ENCODE data around the gene GFRAL.
"Not testable (repeated sequence)": the region's sequence is repeated elsewhere in the genome, so short reads cannot be mapped to it uniquely, and the experiment has no call there.

GFRAL gene, protein sequence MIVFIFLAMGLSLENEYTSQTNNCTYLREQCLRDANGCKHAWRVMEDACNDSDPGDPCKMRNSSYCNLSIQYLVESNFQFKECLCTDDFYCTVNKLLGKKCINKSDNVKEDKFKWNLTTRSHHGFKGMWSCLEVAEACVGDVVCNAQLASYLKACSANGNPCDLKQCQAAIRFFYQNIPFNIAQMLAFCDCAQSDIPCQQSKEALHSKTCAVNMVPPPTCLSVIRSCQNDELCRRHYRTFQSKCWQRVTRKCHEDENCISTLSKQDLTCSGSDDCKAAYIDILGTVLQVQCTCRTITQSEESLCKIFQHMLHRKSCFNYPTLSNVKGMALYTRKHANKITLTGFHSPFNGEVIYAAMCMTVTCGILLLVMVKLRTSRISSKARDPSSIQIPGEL

DNA sequence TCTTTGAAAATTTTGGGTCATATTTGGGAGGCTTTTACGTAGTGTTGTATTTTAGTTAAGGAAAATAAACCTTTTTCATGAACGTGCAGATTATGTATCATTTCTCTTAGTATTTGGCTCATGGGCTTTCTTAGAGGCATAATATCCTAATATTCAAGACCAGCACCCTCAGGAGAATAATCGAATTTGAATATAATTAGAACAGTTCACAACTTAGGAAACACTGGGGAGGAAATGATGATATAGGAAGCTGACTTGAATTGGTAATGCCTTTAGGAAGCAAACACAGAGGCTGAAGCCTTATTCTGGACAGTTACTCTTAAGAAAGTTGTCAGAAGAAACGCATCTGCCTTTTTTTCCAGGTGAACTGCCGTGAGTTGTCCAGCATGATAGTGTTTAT is at the start of gene GFRAL:
Gene GFRAL (plus strand): TSS at position 301 of the 400 bp plus-strand sequence. CDS start 86 bp downstream, at position 387.
- DNase-seq: no peak

DNA sequence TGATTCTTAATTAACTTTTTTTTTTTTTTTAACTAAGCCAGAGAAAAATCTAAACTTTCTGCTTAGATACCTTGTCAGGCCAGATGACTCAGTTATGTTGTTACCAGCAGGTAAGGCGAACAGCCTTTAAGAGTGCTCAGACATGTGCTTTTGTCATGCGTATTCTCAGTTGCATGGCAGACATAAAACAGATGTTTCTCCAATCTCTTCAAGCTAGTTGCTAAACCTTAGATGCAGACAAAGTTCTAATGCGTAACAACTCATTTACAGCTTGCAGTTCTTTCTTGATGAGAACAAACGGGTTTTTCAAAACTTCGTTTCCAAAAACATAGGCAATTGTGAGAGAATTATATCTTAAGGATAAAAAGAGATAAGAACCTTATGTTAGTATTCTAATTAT is 49.6 kb upstream of the GFRAL start:
- DNase-seq: no peak

DNA sequence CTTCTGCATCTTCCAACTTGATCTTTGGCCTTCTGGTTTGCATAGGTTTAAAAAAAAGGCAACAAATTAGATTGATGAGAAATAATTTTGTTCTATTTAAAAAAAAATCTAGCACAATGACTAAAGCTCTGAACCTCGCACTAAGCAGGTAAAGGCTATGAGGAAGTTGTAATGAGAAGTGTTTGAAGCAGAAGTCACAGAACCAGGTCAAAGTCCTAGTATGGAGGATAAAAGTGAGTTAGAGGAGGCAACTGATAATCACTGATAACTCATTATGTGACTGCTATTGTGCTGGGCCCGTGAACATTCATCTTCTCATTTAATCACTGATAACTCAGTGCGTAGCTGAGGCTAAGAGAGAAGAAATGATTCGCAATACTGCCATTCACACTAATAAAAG is 46.1 kb upstream of the GFRAL start:
- no peak for DNase-seq

DNA sequence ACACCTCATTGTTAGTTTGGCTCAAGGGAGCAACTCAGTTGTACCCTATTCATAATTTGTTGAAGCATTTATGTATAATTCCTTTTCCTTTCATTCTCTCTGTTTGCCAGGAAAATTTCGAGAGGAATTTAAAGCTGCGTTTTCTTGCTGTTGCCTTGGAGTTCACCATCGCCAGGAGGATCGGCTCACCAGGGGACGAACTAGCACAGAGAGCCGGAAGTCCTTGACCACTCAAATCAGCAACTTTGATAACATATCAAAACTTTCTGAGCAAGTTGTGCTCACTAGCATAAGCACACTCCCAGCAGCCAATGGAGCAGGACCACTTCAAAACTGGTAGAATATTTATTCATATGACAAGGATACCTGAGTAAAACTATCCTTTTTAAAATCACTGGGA is 45.2 kb upstream of the GFRAL start:
- DNase-seq: no peak

DNA sequence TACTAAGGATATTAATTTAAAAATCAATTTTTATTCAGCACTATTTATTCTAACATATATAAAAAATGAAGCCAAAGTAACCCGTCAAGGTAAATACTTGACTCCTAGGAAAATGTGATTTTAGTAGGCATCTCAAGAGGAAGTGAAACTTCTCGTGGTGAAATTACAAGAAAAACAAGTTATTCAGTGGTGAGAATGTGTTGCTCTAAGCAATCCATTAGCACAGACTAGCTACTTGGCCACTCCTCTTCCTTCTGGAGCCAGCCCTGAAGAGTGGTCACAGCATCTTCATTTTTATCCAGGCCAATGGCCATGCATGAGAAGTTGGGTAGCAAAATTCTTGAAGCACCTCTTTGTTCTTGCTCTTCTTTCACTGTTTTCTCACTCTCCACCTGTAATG is 40.4 kb upstream of the GFRAL start:
- no peak for DNase-seq

DNA sequence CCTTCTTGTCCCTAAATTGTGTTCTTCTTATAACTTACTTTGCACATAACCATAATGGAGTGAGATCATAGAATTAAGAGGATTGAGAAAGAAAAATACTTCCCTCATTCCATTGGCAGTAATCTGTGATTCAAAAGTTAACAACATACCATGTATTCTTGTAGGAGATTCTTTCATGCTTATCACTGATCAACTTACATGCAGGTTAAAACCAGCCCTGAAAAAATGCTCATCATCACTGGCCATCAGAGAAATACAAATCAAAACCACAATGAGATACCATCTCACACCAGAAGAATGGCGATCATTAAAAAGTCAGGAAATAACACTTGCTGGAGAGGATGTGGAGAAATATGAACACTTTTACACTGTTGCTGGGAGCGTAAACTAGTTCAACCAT is 36.5 kb upstream of the GFRAL start:
- no peak for DNase-seq

DNA sequence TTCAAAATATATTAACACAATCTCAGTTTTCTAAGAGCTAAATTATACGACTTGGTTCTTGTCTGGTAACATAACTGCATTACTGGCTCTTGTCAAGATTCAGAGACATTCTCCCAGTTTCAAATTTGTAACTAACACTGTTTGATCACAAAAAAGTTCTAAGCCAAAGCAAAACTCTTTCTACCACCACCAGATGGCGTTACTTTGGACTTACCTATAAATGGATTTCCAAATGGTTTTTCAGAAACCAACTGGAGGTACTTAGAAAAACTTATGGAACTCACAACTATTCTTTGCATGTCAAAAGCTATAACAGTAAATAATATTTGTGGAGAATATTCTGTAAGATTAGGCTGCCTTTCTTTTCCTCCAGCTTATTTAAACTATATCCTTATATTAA is 34.2 kb upstream of the GFRAL start:
- DNase-seq: no peak

DNA sequence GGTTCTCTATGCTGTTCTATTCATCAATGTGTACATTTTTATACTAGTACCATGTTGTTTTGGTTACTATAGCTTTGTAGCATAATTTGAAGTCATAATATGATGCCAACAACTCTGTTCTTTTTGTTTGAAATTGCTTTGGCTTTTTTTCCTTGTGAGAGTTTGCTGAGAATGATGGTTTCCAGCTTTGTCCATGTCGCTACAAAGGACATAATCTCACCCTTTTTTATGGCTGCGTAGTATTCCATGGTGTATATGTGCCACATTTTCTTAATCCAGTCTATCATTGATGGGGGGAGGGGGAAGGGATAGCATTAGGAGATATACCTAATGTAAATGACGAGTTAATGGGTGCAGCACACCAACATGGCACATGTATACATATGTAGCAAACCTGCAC is 30.1 kb upstream of the GFRAL start:
- not testable (repeated sequence) for DNase-seq

DNA sequence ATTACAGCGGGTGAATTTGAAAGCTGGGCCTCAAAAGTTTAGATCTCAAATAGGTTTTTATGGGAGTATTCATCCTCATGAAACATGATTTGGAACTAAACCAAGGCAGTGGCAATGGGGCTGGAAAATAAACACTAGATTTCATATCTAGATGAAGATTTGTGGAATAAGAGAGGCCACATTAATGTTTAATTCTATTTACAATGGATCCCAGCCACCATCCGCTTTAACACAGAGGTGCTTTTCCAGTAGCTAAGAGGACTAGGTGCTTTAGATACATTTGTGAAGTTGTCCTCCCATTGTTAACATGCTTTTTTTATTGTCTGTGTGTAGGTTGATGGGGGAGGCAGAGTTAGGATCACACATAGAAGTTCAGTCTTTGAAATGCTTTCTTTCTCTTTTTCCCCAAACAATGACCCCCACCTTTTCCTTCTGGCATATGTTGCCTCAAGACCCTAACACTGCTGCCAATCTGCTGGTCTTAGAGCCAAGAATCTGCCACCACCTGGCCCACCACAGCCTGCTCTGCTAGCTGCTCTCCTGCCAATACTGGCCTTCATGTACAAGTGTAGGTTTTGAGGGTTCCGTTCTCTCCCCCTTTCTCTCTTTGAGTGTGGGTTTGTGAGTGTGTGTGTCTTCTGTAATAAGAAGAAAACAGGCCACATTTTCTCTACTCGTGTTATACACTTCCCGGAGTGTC is 27.8 kb upstream of the GFRAL start:
- no peak for DNase-seq

DNA sequence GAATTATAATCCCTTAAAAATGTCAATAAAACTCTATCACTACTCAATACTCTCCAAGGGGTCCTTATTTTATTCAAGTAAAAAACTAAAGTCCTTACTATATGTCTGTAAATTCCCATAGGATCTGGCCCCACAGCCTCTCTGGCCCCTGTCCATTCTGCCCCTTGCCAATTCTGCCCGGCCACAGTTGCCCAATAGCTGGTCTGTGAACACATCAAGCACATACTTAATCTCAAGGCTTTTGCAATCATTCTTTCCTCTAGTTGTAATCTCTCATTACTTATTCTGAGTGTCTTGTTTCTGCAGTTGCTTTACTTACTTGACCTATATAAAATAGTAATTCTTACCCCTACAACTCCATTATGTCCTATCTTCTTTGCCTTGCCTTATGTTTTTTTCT is 22.5 kb upstream of the GFRAL start:
- DNase-seq: no peak

DNA sequence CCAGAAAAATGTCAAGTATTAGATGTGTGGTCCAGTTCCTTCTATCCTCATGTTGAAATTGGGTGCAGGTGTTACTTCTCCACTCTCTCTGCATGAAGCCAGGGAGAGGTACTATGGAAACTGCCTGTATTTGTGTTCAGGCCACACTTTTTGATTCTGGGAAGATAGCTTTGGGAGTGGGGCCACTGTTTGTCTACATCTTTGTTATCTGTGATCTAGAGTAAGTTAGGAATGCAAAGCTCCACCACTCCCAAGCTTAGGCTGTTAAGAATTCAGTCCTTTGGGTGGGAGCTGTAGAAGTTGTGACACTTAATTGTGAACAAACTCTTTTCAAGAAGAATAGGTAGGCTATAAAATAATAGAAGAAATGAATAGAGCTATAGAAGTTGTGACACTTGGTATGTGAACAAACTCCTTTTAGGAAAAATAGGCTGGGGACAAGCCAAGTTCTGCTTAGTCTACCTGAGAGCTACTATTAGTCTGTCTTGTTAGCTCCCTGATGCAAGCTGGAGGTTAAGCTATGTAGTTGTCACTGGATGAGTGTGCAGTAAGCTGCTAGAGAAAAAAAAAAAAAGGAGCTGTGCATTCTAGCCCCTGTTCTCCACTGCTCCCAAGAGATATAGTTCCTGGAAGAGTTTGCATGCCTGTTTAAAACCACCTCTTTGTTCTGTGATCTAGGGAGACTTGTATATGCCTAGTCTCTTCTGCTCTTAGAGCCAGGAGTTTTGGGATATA is 7.1 kb upstream of the GFRAL start:
- no peak for DNase-seq

DNA sequence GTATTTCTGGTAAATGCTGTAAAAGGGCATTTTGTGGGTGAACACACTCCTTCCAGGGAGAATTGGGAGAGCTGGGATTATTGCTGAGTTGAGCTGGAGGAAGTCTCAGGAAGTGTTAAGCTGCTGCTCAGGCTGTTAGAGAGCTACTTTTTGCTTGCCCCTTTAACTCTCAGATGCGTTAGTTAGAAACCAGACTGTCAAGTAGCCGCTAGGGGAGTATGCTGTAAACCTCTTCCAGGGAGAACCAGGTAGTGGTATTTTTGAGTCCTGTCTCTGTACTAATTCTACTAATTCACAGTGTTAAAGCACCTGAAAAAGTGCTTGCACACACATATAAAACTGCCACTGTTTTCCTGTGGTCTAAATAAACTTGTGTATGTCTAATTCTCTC is 6.6 kb upstream of the GFRAL start:
- no peak for DNase-seq

DNA sequence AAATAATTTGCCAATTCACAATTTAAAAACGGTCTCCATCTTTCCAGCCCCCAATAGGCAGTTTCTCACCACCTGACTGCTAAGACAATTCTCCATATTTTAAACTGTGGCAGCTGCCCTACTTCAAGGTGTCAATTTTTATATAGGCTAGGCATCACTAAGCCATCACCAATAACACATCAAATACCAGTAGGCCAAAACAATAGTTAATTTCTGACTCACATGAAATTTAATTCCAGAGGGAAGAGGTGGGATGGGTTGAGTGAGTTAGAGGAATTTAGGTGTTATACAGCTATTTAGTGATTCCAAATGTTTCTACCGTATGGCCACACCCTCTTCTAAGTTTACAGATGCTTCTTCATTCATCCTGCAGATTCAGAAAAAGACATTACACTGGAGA is 49.9 kb downstream of the GFRAL start:
- no peak for DNase-seq

DNA sequence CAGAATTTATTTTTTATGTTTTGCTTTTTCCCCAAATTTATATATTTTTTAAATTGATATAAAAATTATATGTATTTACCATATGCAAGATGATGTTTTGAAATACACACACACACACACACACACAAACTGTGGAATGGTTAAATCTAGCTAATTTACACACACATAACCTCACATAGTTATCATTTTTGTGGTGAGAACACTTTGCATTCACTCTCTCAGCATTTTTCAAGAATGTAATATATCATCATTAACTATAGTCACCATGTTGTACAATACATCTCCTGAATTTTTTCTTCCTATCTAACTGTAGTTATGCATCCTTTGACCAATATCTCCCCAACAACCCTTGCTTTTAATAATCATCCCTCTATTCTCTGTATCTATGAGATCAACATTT is 52.2 kb downstream of the GFRAL start:
- DNase-seq: no peak

DNA sequence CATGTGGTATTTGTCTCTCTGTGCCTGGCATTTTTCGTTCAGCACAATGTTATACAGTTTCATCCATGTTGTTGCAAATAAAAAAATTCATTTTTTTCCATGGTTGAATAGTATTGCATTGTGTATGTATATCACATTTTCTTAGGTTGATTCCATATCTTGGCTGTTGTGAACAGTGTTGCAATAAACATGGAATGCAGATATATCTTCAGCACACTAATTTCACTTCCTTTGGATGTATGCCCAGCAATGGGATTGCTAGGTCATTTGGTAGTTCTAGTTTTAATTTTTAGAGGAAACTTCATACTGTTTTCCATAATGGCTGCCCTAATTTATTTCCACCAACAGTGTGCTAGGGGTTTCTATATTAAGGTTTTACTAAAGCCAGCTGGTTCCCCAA is 52.6 kb downstream of the GFRAL start:
- no peak for DNase-seq

DNA sequence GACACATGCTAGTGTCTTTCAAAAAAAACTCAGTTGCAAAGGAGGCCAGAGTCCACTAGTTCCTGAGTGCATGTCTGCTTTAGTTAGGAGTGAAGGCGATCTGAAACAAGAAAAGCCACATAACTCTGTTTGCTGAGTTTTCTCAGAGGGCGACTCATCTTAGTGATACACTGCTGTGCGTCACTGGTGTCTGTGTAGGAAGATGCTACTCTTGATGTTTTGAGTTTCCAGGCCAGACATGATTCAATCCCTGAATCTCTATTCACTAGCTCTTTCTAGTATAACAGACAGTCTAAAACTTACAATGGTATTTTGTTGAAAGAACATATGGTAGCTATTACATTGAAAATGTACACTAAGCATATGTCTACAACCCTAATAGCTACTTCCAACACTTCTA is 60.9 kb downstream of the GFRAL start:
- no peak for DNase-seq

DNA sequence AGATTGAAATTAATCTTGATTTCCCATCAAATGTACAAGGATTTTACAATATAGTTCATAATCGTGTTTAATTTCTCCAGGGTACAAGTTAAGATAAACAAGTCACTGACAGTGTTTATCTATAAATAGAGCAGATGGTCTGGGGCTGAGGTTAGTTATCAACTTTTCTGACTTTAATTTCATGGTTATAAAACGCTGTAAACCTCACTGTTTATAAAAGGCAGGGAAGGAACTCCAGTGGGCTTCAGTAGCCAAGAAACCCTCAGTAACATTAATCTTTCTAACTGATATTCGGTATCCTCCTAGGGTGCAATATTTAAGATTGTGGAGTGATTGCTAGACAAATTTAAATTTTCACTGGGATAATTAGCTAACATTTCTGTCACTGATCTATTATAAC is 68.6 kb downstream of the GFRAL start:
- no peak for DNase-seq

DNA sequence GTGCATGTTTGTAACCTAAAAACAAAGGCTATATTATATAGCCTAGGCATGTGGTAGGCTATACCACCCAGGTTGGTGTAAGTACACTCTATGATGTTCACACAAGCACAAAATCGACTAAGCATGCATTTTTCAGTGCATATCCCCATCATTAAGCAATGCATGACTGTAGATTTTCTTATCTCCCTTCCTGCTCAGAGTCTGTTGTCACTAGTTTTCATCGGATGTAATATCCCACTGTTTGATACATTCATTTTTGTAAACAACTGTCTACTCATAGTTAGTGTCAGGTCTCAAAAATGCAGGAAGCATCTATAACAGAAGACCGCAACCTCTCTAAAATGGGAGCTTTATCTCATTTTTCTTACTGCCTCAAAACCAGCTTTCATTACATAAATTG is 70.7 kb downstream of the GFRAL start:
- DNase-seq: no peak

DNA sequence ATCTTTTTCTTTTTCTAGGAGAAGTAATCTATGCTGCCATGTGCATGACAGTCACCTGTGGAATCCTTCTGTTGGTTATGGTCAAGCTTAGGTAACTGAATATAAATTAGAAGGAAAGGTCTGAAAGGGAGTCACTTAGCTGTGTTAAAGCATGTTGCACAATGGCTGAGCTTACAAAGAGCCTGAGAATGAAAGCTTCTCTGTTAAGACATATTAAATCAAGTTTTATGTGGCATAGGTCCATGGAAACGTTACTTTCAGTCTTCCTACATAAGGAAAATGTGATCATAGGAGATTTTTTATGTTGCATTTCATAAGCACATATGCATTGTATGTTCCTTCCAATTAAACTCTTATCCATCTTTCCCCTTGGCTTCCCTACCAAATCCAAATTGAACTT is 72.1 kb downstream of the GFRAL start:
- DNase-seq: no peak

DNA sequence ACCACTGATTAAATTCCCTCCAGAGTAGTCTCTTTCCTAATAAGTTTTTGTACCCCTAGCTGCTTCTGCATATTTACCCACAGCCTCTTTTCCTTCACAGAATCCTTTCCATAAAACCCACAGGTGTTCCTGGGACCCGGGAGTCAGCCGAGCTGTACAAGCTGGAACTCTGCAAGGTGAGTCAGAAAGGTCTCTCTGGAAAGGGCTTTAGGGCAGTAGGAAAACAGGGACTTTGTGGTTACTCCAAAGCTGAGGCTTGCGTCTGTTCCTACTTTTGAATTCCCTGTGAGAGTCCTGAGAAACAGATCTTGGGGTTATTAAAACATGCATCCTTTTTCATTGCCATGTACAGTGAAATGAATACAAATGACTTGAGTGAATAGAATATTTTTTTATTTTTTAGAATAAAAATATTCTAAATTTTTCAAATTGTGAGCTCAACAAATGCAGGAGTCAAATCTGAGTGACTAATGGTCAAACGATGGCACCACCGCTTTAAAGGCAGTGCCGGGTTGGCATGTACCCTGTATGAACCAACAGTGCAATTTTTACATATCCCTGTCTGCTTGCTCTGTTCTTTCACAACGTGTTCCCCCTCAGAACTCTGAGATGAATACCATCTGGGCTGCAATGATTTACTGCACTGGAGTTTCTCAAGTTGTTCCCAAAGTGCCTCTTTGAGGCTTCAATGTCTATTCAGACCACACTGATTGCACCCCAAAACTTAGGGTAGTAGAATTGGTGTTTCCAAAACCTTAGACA is 78.4 kb downstream of the GFRAL start:
- no peak for DNase-seq

DNA sequence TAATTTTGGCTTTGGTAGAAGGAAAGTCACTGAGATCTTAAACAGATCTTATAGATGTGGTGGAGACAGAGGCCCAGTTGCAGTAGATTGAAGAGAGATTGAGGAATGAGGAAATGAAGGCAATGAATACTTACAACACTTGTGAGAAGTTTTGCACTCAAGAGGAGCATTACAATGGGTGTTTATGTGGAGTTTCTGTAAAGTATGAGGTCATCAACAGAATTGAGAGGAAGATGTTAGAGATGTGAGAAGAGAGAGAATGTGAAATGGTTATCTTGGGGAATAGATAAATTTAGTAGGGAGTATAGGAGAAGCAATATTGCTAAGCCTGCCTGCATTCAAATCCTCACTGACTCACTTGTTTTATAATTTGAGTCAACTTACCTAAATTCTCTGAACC is 83.4 kb downstream of the GFRAL start:
- no peak for DNase-seq

DNA sequence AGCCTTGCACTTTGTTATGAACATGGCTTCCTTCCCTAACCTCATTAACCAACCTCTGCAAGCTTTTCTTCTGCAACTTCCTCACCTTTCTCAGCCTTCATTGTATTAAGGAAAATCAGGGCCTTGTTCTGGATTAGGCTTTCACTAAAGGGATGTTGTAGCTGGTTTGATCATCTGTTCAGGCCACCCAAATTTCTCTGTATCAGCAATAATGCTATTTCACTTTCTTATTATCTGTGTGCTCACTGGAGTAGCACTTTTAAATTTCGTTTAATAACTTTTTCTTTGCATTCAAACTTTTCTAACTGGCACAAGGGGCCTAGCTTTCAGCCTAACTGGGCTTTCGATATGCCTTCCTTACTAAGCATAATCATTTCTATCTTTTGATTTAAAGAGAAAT is 96.7 kb downstream of the GFRAL start:
- DNase-seq: no peak

DNA sequence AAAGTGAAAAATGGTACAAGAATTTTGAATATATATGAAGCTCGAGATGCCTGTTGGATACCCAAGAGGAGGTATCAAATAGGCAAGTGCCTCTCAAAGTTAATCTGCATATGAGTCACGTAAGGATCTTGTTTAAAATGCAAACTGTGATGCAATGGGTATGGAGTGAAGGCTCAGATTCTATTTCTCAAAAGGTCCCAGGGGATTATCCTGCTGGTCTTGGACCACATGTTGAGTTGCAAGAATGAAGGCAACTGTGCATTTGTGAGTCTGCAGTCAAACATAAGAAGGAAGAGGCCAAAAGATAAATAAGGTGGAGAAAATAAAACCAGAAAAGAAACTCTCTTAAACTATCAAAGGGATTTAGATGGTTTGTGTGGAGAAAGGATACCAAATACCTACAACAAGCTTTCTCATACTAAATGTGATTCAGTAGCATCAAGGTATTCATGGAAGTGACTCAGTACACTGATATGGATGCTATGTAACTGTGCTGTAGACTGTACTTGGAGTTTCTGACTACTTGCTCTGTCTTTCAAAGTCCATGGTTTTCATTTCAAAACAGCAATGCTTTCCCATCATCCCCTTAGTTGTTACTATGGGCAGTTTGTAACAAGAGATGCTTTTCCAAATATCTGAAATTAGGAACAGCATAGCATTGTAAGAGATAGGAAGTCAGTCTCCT is 106.3 kb downstream of the GFRAL start:
- no peak for DNase-seq

Data from activated T-cell treated with anti-CD3 and anti-CD28 coated beads for 4 hours (primary cell).